HG03060 (cell line): Measurements from ENCODE around the gene THRB.

Experiments
- ATAC-seq: cut with Tn5 transposase; IDR thresholded peaks from one replicate; pipeline ENCODE4 v1.9.1; 2021; ENCODE audit warnings: low read depth, moderate number of reproducible peaks; ENCODE audit not compliant: unreplicated experiment

The THRB gene

DNA sequence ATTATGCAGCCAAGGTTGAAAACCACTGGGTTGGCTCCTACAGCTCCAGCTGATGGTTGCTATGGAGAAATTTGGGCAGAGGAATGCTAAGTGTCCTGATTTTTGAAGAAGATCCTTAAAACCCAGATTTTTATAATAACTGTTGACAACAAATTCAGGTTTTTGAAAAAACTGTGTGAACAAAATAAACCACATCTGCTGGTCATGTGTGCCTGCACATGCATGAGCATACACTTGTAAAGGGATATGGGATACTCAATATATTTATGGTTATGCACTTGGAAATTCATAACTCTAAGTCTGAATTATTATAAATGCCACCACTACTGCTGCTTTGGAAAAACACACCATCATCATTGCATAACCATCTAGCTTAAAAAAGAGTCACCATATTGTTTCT, 133.7 kb downstream of the THRB start:
- no peak for ATAC-seq

DNA sequence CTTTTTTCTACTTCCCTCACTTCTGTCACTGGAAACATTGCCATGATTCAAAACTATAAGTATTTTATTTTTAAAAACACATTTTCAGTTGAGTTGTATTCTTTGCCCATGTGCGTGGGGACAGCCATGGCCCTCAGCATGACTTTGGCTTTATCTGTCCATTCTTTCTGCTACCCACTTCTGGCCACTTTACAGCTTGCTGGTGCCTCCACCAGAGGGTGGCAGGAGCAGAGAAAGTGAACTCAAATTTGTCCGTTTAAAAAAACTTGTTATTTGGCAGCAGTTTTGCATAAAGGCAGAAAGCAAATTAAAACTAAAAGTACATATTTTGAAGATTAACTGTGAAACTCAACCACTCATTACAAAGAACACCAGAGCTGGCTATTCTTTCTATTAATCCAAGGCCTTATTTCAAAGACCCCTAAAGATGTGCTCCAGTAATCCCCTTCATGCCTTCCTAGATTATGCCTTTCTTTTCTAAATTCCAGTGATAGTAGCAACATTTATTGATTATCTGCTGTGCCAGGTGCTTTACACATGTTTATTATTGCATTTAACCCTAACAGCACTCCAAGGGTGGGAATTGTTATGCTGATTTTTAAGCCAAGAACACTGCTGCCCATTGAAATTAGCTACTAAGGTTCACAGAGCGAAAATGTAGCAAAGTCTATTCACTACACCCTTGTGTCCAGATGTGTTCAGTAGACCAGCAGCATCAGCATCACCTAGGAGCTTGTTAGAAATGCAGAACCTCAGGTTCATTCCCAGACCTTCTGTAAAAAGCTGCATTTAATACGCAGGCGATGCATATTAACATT, 134.8 kb downstream of the THRB start:
- no peak for ATAC-seq

DNA sequence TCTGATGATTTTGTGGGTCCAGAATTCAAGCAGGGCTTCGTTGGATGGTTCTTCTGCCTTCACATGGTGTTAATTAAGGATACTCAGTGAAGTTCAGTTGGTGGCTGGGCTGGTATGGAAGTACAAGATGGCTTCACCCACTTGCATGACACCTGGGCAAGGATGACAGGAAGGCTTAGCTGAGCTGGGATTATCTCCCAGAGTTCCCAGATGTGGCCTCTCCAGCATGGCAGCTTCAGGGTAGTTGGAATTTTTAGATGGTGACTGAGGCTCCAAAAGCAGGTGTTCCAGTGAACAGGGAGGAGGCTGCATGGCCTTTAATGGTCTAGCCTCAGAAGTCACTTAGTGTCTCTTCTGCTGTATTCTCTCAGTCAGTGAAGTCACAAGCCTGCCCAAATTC, 135.5 kb downstream of the THRB start:
- no peak for ATAC-seq

DNA sequence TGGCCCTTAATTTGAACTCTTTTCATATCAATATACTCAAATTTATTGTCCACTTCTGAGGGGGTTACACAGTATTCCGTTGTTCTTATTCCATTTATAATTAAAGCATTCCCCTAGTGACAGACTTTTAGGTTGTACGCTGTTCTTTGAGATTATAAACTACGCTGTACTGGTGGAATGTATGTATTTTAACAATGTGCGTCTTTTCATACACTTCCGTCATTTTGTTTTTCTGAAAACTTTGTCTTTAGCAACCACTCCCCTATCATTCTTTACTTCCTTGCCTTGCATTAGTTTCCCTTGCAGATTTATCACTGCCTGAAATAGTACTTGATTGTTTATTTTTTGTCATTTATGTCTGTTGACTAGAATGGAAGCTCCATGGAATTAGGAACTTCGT, 137.0 kb downstream of the THRB start:
- ATAC-seq = no peak

DNA sequence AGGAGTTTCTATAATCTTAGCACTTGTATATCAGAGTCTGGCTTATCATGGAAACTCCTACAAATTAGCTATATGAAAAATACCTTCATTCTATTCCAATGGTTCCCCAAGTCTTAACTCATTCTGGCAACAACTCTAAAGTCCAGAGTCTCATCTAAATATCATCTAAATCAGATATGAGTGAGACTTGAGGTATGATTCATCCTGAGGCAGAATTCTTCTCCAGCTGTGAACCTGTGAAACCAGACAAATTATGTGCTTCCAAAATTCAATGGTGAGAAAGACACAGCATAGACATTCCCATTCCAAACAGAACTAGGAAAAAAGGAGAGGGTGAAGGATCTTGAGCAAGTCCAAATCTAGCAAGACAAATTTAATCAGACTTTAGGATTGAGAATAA, 138.8 kb downstream of the THRB start:
- no peak for ATAC-seq

DNA sequence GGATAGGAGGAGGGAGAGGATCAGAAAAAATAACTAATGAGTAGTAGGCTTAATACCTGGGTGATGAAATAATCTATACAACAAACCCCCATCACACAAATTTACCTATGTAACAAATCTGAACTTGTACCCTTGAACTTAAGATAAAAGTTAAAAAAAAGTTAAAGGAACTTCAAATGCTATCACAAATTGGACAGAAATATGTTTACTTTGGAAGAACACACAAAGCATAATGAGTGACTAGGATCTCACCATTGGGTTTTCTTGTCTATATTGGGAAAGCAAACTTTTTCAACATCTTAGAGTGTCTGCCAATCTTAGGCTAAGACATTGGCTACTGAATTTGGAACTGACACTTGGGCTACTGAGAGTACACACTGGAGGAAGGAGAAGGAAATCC, 140.4 kb downstream of the THRB start:
- no peak for ATAC-seq

DNA sequence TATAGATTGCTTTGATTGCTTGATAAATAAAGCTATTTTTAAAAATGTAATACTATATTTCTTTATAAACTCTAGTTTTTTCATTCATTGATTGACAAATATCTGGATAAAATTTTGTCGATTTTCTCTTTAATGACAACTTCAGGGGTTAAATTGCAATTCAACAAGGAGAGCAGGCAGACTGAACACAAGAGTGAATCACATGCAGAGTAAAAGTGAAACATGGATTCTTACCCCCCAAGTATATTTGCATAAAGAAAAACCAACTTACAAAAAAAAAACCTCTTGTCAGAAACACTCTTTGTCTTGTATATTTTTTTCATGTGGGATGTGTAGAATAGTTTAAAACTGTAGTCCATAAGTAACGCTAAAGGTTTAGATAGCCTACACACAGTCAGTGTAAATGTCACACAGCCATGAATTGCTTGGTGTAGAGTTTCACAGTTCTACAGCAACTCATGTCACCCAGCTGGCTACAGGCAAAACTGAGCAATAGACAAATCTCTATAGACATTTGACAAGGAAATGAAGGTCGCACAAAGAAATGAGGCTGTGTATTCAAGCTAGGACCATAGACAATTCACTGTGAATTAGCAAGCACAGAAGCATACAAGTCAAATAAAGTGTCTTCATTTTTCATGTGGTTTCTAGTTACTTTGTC, 141.6 kb downstream of the THRB start:
- no peak for ATAC-seq

DNA sequence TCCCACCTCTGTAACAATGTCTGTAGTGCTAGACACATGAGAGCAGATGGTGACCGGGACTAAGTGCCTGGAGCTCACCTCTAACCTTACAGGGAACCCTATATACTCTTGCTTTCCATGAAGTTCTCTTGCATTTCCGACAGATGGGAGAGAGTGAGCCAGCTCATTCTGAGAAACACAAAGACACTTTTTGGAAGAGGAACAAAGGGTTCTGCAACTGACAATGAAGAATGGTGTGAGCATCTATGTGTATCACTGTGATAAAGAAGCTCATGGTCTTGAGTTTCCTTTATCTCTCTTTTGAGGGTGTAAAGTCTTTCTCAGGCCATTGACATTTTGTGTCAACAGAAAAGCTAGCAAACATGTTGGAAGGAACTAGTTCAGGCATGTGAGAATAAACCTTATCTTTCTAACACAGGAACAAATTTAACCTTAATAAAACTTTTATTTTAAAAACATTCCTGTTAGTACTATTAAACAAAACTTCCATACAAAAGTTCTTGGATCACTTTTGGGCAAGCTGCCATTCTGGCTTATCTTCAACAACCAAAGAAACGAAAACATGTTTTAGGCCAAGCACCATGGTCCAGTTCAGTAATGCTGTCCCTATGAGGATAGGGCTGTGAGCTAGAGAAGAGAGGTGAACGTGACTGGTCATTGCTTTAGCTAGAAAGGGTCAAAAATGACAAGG, 142.7 kb downstream of the THRB start:
- ATAC-seq = no peak

DNA sequence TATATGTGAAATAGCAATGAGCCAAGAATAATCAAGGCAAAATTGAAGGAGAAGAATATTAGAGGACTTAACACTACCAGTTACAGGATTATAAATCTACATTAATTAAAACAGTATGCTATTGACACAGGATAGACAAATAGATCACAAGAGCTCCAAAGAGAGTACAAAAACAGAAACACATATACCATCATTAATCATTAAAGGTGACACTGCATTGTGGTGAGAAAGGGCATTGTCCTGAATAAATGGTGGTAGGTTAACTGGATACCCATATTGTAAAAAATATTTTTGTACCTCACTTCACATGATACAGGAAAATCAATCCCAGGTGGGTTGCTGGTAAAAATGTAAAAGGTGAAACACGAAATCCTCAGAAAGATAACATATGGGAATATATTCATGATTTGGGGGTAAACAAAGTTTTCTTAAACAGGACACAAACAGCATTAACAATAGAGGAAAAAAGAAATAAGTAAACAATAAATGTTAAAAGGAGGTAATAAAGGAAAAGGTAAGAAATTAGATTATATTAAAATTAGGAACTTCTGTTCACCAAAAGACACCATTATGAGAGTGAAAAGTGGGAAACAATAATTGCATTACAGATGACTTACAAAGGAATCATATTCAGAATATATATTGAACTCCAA, 145.2 kb downstream of the THRB start:
- no peak for ATAC-seq

DNA sequence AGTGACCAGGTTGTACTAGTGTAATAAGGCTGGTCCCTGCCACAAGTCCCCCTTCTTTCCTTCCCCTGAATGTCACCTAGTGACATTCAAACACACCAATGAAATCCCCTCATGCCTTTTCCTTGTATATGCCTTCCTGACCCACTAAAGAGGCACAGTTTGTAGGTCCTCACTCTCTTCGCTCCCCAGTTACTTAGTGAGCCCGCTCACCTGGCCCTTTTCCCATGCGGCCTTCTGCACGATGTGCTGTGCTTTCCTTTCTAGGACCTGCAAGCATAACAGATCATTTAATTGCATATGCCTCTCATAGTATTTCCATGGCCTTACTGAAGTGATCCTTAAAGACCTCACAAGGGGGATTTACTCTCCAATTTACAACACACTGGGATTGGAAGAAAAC, 146.3 kb downstream of the THRB start:
- no peak for ATAC-seq

DNA sequence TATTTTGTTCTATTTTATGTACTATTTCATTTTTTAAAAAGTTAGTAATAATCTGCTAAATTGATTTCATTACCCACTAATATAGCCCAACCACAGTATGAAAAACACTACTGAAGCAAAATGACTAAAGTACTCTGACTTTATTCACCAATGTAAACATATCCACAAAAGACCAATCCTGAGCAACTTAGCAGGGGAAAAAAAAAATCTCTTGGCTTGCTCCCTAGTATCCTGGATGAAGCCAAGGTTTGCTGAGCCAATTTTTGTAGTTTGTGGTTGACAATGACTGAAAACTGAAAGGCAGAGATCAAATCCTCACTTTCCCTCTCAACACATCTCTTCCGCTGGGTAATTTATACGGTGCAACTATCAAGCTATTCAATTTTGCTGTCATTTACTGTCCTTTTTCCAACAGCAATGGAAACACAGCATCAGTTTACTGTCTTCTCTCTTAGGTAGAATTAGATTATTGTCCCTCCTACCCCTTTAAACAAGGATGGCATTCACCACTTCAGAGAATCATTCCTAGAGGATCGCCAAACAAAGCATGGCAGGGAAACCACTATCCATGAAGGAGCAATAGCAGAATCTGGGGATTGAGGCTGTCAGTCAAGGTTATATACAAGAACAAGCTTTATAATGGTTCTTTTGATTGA, 149.7 kb downstream of the THRB start:
- ATAC-seq = no peak

DNA sequence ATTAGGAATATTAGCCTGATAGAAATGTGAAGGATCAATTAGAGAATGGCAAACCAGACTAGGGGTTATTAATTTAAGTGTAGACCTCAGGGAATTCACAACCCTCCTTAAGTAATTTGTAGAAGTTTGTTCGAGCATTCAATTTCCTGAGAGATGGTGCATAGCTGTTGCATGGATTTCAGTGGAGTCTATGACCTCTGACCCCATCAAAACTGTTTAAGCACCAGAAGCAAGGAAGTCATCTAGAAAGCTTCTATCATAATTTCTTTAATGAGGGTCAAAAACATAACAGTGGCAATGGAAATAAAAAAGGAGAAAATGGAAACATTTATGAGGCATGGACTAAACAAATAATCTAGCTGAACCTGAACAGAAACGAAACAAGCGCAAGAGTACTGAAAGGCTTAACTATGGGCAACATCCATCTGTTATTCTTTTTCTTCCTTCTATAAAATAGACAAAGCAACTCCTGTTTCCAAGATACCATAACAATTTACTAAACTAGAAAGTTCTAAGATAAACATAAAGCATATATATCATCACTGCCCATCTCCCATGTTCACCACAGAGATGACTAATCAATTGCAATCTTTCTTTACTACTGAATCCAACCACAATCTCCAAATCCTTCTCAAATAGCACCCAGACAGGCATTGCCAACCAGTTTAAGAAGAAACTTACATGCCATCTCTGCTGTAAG, 151.4 kb downstream of the THRB start:
- no peak for ATAC-seq

DNA sequence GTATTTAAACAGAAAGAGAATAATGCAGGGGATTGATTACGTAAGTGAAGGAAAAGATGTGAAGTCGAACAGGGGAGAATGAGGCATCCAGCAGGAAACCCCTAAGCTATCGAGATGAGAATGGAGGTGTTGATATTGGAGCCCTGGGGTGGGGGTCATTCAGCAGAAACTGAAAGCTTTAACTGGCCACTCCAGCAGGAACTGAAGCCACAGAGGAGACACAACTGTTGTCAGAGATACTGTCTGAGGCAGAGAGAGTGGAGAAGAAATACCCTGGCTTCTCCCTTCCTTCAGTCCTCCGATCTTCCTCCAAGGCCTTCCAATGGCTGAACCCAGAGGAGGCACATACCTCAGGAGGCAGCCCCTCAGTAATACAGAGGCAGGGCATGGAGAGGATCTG, 152.4 kb downstream of the THRB start:
- ATAC-seq = no peak

DNA sequence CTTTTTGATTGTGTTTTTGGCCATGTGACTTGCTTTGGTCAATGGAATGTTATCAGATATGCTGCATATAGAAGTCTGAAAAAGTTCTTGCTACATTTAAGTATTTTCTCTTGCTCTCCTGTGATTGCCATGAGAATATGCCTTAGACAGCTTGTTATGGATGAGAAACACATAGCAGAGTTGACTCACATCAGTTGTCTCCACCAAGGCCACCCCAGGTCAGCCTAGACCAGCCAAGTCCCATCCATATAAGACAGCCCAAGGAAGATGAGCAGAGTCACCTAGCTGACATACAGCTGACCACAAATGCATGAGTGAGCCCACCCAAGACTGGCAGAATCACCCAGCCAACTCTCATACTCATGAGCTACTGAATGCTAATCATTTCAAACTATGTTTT, 153.0 kb downstream of the THRB start:
- ATAC-seq = no peak

DNA sequence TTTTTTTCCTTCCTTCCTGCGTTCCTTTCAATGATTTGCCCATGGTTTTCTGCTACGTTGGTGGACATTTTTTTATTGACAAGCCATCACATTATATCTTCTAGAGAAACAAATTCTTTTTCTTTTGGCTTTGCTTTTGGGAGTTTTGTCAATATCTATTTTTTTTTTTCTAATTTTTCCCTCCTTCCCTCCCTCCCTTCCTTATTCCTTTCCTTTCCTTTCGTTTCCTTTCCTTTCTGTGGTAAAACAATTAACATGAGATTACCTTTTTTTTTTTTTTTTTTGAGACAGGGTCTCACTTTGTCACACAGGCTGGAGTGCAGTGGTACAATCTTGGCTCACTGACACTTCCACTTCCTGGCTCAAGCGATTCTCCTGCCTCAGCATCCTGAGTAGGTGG, 153.7 kb downstream of the THRB start:
- ATAC-seq = no peak

DNA sequence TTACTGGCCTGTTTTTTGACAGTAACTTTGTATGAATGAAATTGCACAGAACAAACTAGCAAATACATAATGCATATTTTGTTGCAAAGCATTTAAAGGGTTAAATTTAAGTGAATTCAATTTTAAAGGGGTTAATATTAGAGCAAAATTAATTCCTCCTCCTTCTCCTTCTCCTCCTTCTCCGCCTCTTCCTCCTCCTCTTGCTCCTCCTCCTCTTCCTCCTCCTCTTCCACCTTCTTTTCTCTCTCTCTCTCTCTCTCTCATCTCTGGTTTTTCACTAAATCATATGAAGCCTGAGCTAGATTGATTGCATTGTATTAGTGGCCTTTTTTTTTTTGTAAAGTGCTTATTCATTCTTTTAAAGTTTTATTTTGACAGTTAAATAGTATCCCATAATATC, 154.5 kb downstream of the THRB start:
- no peak for ATAC-seq

DNA sequence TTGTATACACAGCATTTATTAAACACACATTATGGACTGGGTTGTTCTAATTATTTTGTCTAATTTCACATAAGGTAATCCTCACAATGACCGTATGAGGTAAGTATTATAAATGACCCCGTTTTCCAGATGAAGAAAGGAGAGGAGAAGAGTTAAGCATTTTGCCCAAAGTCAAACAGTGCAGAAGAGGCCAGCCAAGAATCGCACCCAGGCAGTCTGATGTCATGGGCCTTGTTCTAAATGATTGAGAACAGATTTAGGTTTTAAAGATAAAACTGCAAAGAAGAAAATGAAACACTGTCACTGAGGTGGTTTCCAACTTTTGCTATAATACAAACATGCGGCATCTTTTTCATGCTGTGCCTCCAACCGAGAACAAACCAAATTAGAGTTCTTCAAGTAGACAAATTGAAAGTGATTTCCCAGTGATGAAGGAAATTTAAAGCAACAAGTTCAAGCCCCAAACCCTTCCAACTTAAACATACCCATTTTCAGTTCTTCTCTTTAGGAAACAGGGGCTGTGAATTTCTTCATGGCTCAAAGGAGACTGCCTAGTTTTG, 155.3 kb downstream of the THRB start:
- no peak for ATAC-seq

DNA sequence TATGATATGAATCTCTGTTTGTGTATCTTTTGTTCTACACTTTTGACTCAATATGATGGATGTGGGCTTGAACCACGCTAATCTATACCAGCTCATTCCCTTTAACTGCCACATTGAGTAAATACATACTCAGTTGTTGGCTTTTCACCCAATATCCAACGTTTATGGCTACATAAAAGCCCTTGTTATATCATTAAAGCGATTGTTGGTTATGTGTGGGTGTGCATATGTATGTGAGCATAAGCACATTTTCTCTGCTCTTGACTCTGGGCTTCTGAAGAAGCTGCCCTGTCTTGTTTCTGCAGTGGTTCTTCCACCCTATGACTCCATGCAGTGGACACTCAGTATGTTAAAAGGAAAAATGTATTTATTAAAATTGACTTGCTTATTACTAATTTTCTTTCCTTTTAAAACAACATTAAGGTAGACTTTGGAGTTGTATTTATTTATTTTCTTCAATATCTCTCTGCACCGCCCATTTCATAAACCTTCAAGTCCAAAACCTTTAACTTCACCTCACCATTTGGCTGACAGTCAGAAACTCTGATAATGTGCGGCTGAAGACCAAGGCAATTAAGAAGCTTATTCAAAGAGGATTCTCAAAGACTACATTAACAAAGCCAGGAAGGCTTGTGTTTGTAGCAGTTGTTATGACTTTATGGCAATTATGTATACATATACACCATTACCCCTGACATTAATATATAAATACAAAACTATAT, 156.1 kb downstream of the THRB start:
- no peak for ATAC-seq

DNA sequence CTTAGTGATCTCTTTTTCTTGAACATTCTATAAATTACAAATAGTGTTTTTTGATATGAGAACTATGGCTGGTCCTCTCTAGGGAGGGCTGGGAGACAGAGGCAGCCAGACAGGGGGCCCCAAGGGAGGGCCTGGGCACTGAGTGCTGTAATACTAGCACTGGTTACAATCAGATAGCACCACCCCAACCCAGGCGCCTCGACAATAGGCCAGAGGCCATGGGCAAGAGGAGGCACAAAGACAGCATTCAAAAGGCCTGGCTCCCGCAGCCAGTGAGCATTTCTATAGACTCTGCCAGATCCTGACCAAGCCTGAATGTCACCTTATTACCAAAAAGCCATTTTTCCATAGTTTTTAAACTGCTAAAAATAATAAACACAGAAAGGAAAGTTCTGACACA, 158.5 kb downstream of the THRB start:
- ATAC-seq = no peak
